Astrocyte (in vitro differentiated cells and primary cell): Measurements from ENCODE around the gene CACNA2D4.

Experiments
- CTCF ChIP-seq: IDR thresholded peaks from 2 replicates; pipeline ENCODE4 v1.5.1; 2011; ENCODE audit warnings: low read depth, mild to moderate bottlenecking, inconsistent platforms, low read length, moderate library complexity; ENCODE audit not compliant: insufficient read depth
- EZH2 ChIP-seq: IDR thresholded peaks from 2 replicates; pipeline ENCODE4 v1.6.1; 2012; ENCODE audit warnings: mild to moderate bottlenecking, low read length, inconsistent platforms; ENCODE audit not compliant: insufficient read depth

DNA sequence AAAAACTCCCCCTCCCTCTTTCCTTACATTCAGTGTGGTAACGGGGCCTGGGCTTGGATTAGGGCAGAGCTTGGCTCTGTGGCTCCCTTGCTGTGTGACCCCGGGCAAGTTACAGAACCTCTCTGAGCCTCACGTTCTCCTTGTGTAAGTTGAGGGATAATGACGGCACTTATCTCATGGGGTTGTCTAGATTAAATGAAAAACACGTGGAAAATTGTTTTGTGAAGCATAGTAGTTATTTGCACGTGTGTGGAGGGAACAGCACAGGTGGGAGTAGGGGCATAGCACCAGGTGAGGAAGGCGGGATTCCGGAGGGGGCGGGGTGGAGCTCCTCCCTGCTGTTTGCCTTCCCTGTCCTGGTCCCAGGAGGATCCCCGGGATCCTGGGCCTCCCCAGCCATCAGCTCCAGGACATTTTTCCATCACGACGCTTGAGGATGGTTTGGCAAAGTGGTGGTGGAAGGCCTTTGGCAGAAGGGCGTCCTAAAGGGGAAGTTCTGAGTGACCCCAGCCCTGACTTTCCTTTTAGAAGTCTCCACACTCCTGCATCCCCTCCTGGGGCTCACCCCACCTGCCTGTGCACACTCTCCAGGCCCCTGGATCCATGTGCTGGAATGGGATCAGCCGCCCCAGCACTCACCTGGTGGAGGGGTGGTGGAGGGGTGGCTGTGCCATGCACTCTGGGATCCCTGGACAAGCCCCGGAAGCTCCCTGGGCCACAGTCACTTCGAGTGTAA is 75.4 kb downstream of the CACNA2D4 start:
- TF ChIP-seq CTCF (no peak), EZH2 (no peak)
